Chondrocyte (in vitro differentiated cells): ENCODE measurements around the gene GRM8. TPM values are rescaled to one million over a fixed set of nuclear protein-coding genes. Genes with fewer than 3 reads are reported as not detected.
A peak's percentile ranks its signal among the peaks of the same experiment; 100 is the strongest.

Experiments
- DNase-seq: peaks from one replicate; pipeline ENCODE4 v3.0.0; 2021; ENCODE audit warnings: mixed read lengths, low spot score
- H3K27ac Mint-ChIP-seq: one replicate; pipeline ENCODE4 v1.8.0; 2021; ENCODE audit warnings: mild to moderate bottlenecking, moderate library complexity, mixed read lengths; ENCODE audit not compliant: unreplicated experiment
- H3K27me3 Mint-ChIP-seq: 2 replicates; pipeline ENCODE4 v1.8.0; 2021; ENCODE audit warnings: low read depth, mixed read lengths
- H3K36me3 Mint-ChIP-seq: 2 replicates; pipeline ENCODE4 v1.8.0; 2021; ENCODE audit warnings: low read depth, mixed read lengths
- H3K4me1 Mint-ChIP-seq: 2 replicates; pipeline ENCODE4 v1.8.0; 2021; ENCODE audit warnings: low read depth, mild to moderate bottlenecking, mixed read lengths
- H3K4me3 Mint-ChIP-seq: one replicate; pipeline ENCODE4 v1.8.0; 2021; ENCODE audit warnings: mild to moderate bottlenecking, moderate library complexity, mixed read lengths; ENCODE audit not compliant: unreplicated experiment
- H3K9me3 Mint-ChIP-seq: 2 replicates; pipeline ENCODE4 v1.8.0; 2021; ENCODE audit warnings: low read depth, mixed read lengths
- total RNA-seq: library from RNA; stranded (reverse); gene quantifications from 3 replicates; pipeline ENCODE4 v1.2.1, GENCODE V29; 2021
- TF ChIP-seq, protein P1 (sequence below): fragments of 200-600 bp; sonication (generic); IDR thresholded peaks from 2 replicates; pipeline ENCODE4 v1.5.0; 2021; ENCODE audit warnings: antibody characterized with exemption, mild to moderate bottlenecking, moderate library complexity

GRM8 gene
- total RNA-seq, 1 donor from 2014 or later: not detected

DNA sequence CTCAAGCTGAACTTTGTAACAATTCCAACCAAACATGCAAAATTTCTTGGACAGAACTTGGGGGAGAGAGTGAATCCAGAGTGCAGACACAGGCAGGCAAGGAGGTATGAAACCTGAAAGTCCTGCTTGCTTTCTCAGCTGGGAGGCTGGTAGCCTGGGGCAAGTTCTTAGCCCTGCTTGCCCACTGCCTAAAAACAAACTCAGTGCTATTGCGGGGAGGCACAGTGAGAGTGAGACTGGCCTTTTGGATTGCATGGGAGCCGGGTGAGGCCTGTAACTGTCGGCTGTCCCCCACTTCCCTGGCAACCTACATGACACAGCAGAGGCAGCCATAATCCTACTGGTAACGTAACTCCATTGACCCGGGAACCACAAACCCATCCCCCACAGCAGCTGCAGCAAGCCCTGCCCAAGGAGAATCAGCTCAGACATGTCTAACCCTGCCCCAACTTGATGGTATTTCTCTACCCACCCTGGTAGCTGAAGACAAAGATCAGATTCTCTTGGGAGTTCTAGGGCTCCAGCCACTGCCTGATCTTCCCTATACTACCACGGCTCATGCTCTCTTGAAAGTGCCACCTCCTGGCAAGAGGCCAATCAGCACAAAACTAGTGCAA, 663.6 kb downstream of the GRM8 start:
- Mint-ChIP-seq H3K4me3 (no peak overlapping the region), H3K27ac (no peak overlapping the region), H3K27me3 (peaks cover 8% of the 10 kb centered on the region), H3K36me3 (peaks cover 5% of the 10 kb centered on the region), H3K4me1 (no peaks in the 10 kb centered on the region), H3K9me3 (peaks cover 19% of the 10 kb centered on the region)
- TF ChIP-seq, protein P1, sequence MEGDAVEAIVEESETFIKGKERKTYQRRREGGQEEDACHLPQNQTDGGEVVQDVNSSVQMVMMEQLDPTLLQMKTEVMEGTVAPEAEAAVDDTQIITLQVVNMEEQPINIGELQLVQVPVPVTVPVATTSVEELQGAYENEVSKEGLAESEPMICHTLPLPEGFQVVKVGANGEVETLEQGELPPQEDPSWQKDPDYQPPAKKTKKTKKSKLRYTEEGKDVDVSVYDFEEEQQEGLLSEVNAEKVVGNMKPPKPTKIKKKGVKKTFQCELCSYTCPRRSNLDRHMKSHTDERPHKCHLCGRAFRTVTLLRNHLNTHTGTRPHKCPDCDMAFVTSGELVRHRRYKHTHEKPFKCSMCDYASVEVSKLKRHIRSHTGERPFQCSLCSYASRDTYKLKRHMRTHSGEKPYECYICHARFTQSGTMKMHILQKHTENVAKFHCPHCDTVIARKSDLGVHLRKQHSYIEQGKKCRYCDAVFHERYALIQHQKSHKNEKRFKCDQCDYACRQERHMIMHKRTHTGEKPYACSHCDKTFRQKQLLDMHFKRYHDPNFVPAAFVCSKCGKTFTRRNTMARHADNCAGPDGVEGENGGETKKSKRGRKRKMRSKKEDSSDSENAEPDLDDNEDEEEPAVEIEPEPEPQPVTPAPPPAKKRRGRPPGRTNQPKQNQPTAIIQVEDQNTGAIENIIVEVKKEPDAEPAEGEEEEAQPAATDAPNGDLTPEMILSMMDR: no peak
- DNase-seq: no peak

DNA sequence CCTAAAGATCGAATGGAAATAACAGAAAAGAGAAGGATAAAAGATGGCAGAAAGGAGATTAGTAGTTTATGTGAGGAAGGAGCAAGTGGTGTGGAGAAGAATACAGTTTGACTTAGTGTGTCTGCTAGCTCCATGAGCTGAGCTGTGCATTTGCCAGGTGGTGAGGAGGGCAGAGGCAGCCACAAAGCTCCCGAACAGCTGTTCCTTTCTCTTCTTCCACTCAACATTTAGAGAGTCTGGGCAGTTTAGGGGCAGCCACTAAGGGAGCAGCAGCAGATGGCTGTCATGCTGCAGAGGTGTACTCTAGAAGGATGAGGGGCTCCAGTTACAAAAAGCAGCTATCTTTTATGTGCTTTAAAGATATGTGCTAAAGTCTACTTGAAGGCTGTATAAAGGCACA, 674.4 kb downstream of the GRM8 start:
- H3K9me3 Mint-ChIP-seq: no peaks in the 10 kb centered on the region
- TF ChIP-seq, protein P1: no peak
- H3K4me3 Mint-ChIP-seq: no peak overlapping the region
- H3K27ac Mint-ChIP-seq: no peak overlapping the region
- peaks cover 3% of the 10 kb centered on the region for H3K27me3 Mint-ChIP-seq
- no peaks in the 10 kb centered on the region for H3K36me3 Mint-ChIP-seq
- H3K4me1 Mint-ChIP-seq: peaks cover 12% of the 10 kb centered on the region
- DNase-seq: no peak

DNA sequence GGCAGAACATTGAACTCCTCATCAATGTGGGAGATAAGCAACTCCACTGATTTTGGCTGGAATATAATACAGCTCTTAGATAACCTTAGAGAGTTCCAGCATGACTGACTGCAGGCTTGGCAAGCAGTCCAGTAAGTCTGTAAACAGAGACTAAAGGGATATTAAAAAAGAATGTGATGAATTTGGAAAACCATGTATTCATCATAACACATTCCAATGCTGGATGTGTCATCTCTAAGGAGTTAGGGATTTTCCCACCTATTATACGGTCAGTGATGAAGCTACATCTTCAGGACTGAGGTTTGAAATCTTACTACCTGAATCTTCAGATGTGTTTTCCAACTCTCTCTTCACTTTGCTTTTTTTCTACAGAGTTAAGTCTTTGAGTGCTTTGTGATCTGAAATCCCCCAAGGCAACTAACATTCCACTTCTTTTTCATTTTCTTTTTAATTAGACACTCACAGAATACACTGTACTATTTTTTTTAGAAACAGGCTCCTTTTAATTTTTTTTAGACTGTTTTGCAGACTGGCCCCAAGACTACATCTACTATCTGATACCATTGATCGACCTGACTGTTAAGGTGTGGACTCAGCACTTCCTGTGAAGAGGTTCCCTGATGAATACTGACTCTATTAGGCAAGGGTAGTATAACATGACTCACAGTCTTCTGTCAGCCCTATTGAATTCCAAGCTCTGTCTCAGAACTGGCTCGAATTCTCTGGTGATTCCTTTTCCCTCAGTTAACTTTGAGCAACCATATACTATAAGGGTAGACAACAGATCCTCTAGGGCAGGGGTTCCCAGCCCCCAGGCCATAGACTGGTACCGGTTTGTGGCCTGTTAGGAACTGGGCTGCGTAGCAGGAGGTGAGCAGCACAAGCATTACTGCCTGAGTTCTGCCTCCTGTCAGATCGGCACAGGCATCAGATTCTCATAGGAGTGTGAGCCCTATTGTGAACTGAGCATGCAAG, 678.2 kb downstream of the GRM8 start:
- no peak overlapping the region for H3K4me3 Mint-ChIP-seq
- TF ChIP-seq, protein P1: no peak
- peak overlapping the region; percentile 80 for H3K27ac Mint-ChIP-seq
- H3K4me1 Mint-ChIP-seq: peaks cover 12% of the 10 kb centered on the region
- no peaks in the 10 kb centered on the region for H3K27me3 Mint-ChIP-seq
- H3K9me3 Mint-ChIP-seq: no peaks in the 10 kb centered on the region
- H3K36me3 Mint-ChIP-seq: no peaks in the 10 kb centered on the region
- DNase-seq: no peak

DNA sequence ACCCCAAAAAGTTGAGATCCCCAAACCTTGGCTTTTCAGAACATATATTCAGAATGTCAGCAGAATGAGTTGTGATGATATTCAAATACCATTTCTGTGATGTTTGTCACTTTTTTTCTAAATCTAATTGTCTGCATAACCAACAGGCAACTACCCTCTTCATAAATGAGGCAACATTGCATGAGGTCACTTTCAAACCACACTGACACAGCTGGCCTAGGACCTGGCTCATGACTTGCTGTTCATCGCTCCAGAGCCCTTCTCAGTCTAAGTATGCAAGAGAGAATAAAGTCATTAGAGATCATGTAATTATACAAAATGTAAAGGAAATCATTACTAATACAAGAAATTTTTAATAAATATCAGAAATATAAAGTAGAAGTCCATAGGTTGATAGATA, 681.9 kb downstream of the GRM8 start:
- H3K9me3 Mint-ChIP-seq: peaks cover 4% of the 10 kb centered on the region
- no peak overlapping the region for H3K27ac Mint-ChIP-seq
- no peak for DNase-seq
- no peaks in the 10 kb centered on the region for H3K27me3 Mint-ChIP-seq
- no peaks in the 10 kb centered on the region for H3K36me3 Mint-ChIP-seq
- no peak overlapping the region for H3K4me3 Mint-ChIP-seq
- TF ChIP-seq, protein P1: no peak
- peaks cover 12% of the 10 kb centered on the region for H3K4me1 Mint-ChIP-seq

DNA sequence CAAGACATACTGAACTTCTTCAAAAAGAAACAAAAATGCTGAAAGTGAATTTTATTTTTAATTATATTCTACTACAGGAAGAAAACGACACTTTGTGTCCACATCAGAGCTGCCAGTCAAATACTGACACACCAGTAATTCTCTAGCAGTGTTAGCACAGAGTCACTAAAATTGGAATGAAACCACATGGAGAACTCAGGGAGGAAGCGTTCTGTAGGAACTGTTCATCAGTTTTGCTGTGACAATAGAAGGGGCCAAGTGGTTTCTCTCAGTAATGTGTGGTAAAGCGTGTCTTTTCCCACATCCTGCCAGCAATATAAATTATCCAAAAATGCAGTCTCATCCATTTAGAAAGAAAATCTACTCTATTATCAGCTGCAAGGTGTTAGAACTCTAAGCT, 683.3 kb downstream of the GRM8 start:
- DNase-seq: no peak
- Mint-ChIP-seq H3K4me1 (peaks cover 5% of the 10 kb centered on the region), H3K36me3 (no peaks in the 10 kb centered on the region), H3K27ac (no peak overlapping the region), H3K4me3 (no peak overlapping the region), H3K9me3 (peaks cover 7% of the 10 kb centered on the region), H3K27me3 (no peaks in the 10 kb centered on the region)
- TF ChIP-seq, protein P1: no peak
